ENCODE measurements around the gene AHNAK2. TPM values are rescaled to one million over a fixed set of nuclear protein-coding genes. Genes with fewer than 3 reads are reported as not detected.
A peak's percentile ranks its signal among the peaks of the same experiment; 100 is the strongest.
"Not testable (repeated sequence)": the region's sequence is repeated elsewhere in the genome, so short reads cannot be mapped to it uniquely, and the experiment has no call there.

AHNAK2 gene
- total and polyA plus RNA-seq, 8 donors: 0.75 to 2.4 (median 1.4) TPM

DNA sequence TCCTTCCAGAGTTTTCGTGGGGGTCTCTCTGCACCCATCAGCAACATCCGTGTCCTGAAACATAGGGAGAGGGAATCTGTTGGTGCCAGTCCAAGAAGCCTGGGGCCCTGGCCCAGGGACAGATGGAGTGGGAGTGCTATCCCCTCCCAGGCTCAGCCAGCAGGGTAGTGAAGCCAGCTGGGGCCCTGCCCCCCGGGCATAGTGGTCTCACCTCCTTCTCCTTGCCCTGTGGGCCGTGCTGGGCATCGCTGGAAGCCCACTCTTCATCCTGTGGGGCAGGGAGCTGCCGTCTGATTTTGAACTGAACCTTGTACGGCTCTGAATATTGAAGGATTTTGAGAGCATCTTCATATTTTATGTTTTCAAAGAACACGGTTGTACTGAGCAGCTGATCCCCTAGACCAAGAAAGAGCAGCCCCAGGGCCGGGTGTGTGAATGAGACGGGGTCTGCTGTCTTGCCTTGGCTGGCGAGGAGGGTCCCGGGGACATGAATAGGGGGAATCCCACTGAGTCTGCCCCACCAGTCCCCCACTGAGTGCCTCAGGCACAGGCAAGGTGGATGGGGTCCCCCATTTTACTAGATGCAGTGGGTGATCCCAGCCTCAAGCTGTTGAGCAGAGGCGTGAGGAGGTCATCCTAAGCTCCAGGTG is 23.3 kb downstream of the AHNAK2 start:
- no peaks in the 10 kb centered on the region for H3K4me1 ChIP-seq
- H3K27me3 ChIP-seq: no peaks in the 10 kb centered on the region
- ATAC-seq (no peak), DNase-seq (peak in 3 of 6 donors; percentile 10 to 41 (median 41)), FAIRE-seq (no peak)
- H3K4me3 ChIP-seq: no peak overlapping the region
- H3K27ac ChIP-seq: no peak overlapping the region
- intact Hi-C loops (cut with DNase I): no loop called here
- H3K9me3 ChIP-seq: no peaks in the 10 kb centered on the region
- TF ChIP-seq CTCF (IDR thresholded peaks at IDR 0.05): no peak
- H3K36me3 ChIP-seq: no peaks in the 10 kb centered on the region
- WGBS, 2 donors: 69 to 82% methylated on average over 13 of the region's 13 CpGs

GRCh38 chr14:104953896-104954656 is 24.1 kb downstream of the AHNAK2 start:
- 81 to 83% methylated on average over 26 of the region's 26 CpGs for WGBS, 2 donors
- ATAC-seq (no peak), DNase-seq (peak in 2 of 6 donors; percentile 16 to 49), FAIRE-seq (no peak)
- no peak for TF ChIP-seq CTCF (IDR thresholded peaks at IDR 0.05)
- no peak overlapping the region for H3K27ac ChIP-seq
- no peaks in the 10 kb centered on the region for H3K36me3 ChIP-seq
- no peaks in the 10 kb centered on the region for H3K4me1 ChIP-seq
- H3K27me3 ChIP-seq: no peaks in the 10 kb centered on the region
- H3K4me3 ChIP-seq: no peak overlapping the region
- intact Hi-C loops (cut with DNase I): no loop called here
- no peaks in the 10 kb centered on the region for H3K9me3 ChIP-seq

DNA sequence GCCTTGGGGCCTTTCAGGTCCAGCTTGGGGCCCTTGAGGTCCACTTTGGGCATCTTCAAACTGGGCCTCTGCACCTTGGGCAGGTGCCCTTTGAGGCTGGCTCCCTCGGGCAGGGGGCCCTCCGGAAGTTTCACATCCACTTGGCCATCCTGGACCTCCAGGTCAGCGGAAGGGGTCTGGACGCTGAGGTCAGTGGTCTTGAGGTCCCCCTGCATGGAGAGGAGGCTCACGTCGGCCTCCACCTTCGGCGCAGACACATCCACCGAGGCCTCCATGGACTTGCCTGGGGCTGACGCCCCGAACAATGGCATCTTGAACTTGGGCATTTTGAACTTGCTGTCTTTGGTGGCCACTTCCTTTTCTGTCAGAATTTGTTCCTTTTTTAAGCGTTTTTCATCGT is 25.1 kb downstream of the AHNAK2 start:
- Histone ChIP-seq H3K36me3 (no peaks in the 10 kb centered on the region), H3K9me3 (no peaks in the 10 kb centered on the region), H3K27me3 (no peaks in the 10 kb centered on the region), H3K4me3 (no peak overlapping the region), H3K4me1 (no peaks in the 10 kb centered on the region), H3K27ac (no peak overlapping the region)
- no peak for FAIRE-seq
- intact Hi-C loops (cut with DNase I): no loop called here
- 79 to 88% methylated on average over 13 of the region's 13 CpGs for WGBS, 2 donors
- DNase-seq: peak in 2 of 6 donors; percentile 17 to 47
- no peak for ATAC-seq
- no peak for TF ChIP-seq CTCF (IDR thresholded peaks at IDR 0.05)

DNA sequence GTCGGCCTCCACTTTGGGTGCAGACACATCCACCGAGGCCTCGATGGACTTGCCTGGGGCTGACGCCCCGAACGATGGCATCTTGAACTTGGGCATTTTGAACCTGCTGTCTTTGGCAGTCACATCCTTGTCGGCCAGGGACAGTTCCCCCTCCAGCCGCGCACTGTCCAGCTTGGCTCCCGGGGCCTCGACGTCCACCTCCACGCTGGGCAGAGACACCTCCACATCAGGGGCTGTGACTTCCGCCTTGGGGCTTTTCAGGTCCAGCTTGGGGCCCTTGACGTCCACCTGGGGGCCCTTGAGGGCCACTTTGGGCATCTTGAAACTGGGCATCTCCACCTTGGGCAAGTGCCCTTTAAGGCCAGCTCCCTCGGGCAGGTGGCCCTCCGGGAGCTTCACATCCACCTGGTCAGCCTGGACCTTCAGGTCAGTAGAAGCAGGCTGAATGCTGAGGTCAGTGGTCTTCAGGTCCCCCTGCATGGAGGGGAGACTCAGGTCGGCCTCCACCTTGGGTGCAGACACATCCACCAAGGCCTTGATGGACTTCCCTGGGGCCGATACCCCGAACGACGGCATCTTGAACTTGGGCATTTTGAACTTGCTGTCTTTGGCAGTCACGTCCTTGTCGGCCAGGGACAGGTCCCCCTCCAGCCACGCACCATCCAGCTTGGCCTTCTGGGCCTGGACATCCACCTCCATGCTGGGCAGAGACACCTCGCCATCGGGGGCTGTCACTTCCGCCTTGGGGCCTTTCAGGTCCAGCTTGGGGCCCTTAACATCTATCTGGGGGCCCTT is 26.1 kb downstream of the AHNAK2 start:
- ATAC-seq; FAIRE-seq; H3K9me3 ChIP-seq; H3K27me3 ChIP-seq; H3K4me3 ChIP-seq; H3K4me1 ChIP-seq; H3K27ac ChIP-seq; H3K36me3 ChIP-seq; intact Hi-C loops (cut with DNase I): not testable (repeated sequence)
- 75 to 82% methylated on average over 27 to 28 of the region's 28 CpGs for WGBS, 2 donors
- DNase-seq: peak in 3 of 6 donors; percentile 17 to 46 (median 43)

DNA sequence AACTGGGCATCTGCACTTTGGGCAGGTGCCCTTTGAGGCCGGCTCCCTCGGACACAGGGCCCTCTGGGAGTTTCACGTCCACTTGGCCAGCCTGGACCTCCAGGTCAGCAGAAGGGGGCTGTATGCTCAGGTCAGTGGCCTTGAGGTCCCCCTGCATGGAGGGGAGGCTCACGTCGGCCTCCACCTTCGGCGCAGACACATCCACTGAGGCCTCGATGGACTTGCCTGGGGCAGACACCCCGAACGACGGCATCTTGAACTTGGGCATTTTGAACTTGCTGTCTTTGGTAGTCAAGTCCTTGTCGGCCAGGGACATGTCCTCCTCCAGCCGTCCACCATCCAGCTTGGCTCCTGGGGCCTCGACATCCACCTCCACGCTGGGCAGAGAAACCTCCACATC is 27.5 kb downstream of the AHNAK2 start:
- DNase-seq: peak in 1 of 6 donors; percentile 7
- WGBS, 2 donors: 80 to 90% methylated on average over 7 to 11 of the region's 15 CpGs
- H3K4me3 ChIP-seq; ATAC-seq; FAIRE-seq; H3K4me1 ChIP-seq; H3K9me3 ChIP-seq; H3K36me3 ChIP-seq; intact Hi-C loops (cut with DNase I); H3K27ac ChIP-seq; H3K27me3 ChIP-seq: not testable (repeated sequence)

Data from pancreas (tissue), 10 donors.